CD4-positive, alpha-beta T cell (primary cell): ENCODE data around the gene TMED9. TPM values are rescaled to one million over a fixed set of nuclear protein-coding genes. Genes with fewer than 3 reads are reported as not detected.
A peak's percentile ranks its signal among the peaks of the same experiment; 100 is the strongest.

ENCODE experiments used
- ATAC-seq: fragments of 200-7000 bp; cut with Tn5 transposase; one replicate; pipeline ENCODE4 v1.10.0; 2022; ENCODE audit warnings: mild to moderate bottlenecking; ENCODE audit not compliant: poor library complexity
- CTCF ChIA-PET: fragments of 350-600 bp; sonication (Branson Sonifier 250); formaldehyde crosslinking; loops from one replicate; lab custom pipeline; 2021; ENCODE audit warnings: antibody characterized with exemption, inconsistent platforms; lab: Charles Lee
- POLR2A ChIA-PET: fragments of 350-600 bp; sonication (Branson Sonifier 250); formaldehyde crosslinking; loops from one replicate; lab custom pipeline; 2021; ENCODE audit warnings: antibody characterized with exemption, inconsistent platforms; lab: Charles Lee
- DNase-seq, 14 experiments: peaks; one replicate each; pipeline ENCODE4 v3.0.0-alpha.2; 2013 to 2020; ENCODE audit warnings: mixed read lengths in 2 of 14
- H3K27ac ChIP-seq, 2 donors: one replicate each; pipeline versions ENCODE4 v1.5.1 to v1.7.0; 2013; ENCODE audit warnings: low read length in 2 of 2, low read depth in 1 of 2, mild to moderate bottlenecking in 1 of 2
- H3K27me3 ChIP-seq, 2 experiments: 1 replicate in 1 of 2; 2 replicates in 1 of 2; pipeline versions ENCODE4 v1.6.1 to v1.7.0; 2013; ENCODE audit warnings: low read length in 2 of 2, control low read depth in 1 of 2, mild to moderate bottlenecking in 1 of 2, moderate library complexity in 1 of 2; ENCODE audit not compliant: insufficient read depth in 2 of 2, control insufficient read depth in 1 of 2
- H3K36me3 ChIP-seq: one replicate; pipeline ENCODE4 v1.6.1; 2013; ENCODE audit warnings: low read length, control low read depth; ENCODE audit not compliant: insufficient read depth
- H3K4me1 ChIP-seq: one replicate; pipeline ENCODE4 v1.6.1; 2013; ENCODE audit warnings: low read length, control low read depth; ENCODE audit not compliant: insufficient read depth
- H3K4me3 ChIP-seq: one replicate; pipeline ENCODE4 v1.5.1; 2013; ENCODE audit warnings: mild to moderate bottlenecking, low read length, moderate library complexity
- H3K9me3 ChIP-seq, 2 experiments: 1 replicate in 1 of 2; 2 replicates in 1 of 2; pipeline versions ENCODE4 v1.6.1 to v1.7.0; 2013; ENCODE audit warnings: low read length in 2 of 2, mild to moderate bottlenecking in 2 of 2, control low read depth in 1 of 2, moderate library complexity in 1 of 2; ENCODE audit not compliant: control insufficient read depth in 1 of 2, insufficient read depth in 1 of 2
- H3K27ac Mint-ChIP-seq: one replicate; pipeline ENCODE4 v1.8.0; 2020; ENCODE audit warnings: mixed read lengths
- H3K27me3 Mint-ChIP-seq: one replicate; pipeline ENCODE4 v1.8.0; 2021; ENCODE audit warnings: mixed read lengths
- H3K36me3 Mint-ChIP-seq: one replicate; pipeline ENCODE4 v1.8.0; 2021; ENCODE audit warnings: low read depth, mixed read lengths
- H3K4me1 Mint-ChIP-seq: one replicate; pipeline ENCODE4 v1.8.0; 2021; ENCODE audit warnings: low read depth, mixed read lengths
- H3K4me3 Mint-ChIP-seq: one replicate; pipeline ENCODE4 v1.8.0; 2020; ENCODE audit warnings: mild to moderate bottlenecking, mixed read lengths
- H3K9me3 Mint-ChIP-seq: one replicate; pipeline ENCODE4 v1.8.0; 2020; ENCODE audit warnings: mixed read lengths
- intact Hi-C, 2 experiments: fragments of 100-400 bp; cut with DNase I in 1 of 2; cut with micrococcal nuclease in 1 of 2; formaldehyde crosslinking; loops; one replicate each; pipeline versions ENCODE4 v1.15.1 to v1.9.0; 2023 to 2025; cut with DNase I, micrococcal nuclease
- total RNA-seq, 174 experiments: library from RNA in 2 of 174; stranded (reverse) in 2 of 174; gene quantifications; one replicate each; pipeline ENCODE4 v1.2.3 and lab custom pipeline; 2021 to 2026
- TF ChIP-seq, protein P1 (sequence below): fragments of 200-600 bp; IDR thresholded peaks from one replicate; pipeline ENCODE4 v1.8.0; 2022; ENCODE audit warnings: antibody characterized with exemption, mild to moderate bottlenecking

Gene TMED9
- total RNA-seq, 2 experiments from 2014 or later, result 42.7 to 47.8 TPM

DNA sequence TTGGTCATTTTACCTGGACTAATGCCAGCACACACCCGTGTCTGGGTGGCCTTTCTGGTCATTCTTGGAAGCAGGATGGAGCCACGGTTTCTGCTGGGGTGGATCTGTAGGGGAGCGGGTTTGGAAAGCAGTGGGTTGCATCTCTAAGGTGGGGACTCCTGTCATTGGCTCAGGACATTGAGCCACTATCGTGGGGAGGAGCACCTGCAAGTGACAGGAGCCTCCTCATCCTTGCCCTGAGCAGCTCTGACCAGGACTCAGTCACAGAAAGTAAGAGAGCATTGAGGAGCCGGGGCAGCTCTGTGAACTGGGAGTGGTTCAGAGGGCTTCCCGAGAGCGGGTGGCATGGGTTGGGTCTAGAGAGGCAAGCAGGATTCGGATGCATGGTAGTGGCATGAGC is 11.6 kb downstream of the TMED9 start:
- Histone ChIP-seq H3K27ac (no peak overlapping the region), H3K9me3 (no peaks in the 10 kb centered on the region), H3K27me3 (no peaks in the 10 kb centered on the region), H3K36me3 (peaks cover 5% of the 10 kb centered on the region), H3K4me3 (no peak overlapping the region), H3K4me1 (peaks cover 35% of the 10 kb centered on the region)
- H3K27me3 Mint-ChIP-seq, result no peaks in the 10 kb centered on the region
- DNase-seq, result no peak
- peaks cover 44% of the 10 kb centered on the region for H3K4me1 Mint-ChIP-seq
- TF ChIP-seq, protein P1, sequence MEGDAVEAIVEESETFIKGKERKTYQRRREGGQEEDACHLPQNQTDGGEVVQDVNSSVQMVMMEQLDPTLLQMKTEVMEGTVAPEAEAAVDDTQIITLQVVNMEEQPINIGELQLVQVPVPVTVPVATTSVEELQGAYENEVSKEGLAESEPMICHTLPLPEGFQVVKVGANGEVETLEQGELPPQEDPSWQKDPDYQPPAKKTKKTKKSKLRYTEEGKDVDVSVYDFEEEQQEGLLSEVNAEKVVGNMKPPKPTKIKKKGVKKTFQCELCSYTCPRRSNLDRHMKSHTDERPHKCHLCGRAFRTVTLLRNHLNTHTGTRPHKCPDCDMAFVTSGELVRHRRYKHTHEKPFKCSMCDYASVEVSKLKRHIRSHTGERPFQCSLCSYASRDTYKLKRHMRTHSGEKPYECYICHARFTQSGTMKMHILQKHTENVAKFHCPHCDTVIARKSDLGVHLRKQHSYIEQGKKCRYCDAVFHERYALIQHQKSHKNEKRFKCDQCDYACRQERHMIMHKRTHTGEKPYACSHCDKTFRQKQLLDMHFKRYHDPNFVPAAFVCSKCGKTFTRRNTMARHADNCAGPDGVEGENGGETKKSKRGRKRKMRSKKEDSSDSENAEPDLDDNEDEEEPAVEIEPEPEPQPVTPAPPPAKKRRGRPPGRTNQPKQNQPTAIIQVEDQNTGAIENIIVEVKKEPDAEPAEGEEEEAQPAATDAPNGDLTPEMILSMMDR, result no peak
- no peak overlapping the region for H3K27ac Mint-ChIP-seq
- CTCF ChIA-PET, result no interaction called here
- H3K36me3 Mint-ChIP-seq, result peaks cover 27% of the 10 kb centered on the region
- POLR2A ChIA-PET, result interaction anchor here (0.5 to 0.6 kb wide), 2 partner anchors 43 to 1104 kb away, joined by 3 read pairs; no protein-coding TSS in a partner anchor
- intact Hi-C loops, result loop anchor here in 1 of 2 experiments (5.0 kb wide), 1 partner anchor 549 kb away; the partner anchor contains the start of gene NHP2
- no peaks in the 10 kb centered on the region for H3K9me3 Mint-ChIP-seq
- no peak overlapping the region for H3K4me3 Mint-ChIP-seq
- no peak for ATAC-seq

- ATAC-seq (no peak), DNase-seq (peak in 1 of 14 experiments; percentile 20)
- ChIA-PET POLR2A (no interaction called here), CTCF (no interaction called here)
- Mint-ChIP-seq H3K27ac (no peak overlapping the region), H3K9me3 (no peaks in the 10 kb centered on the region), H3K36me3 (peaks cover 23% of the 10 kb centered on the region), H3K4me1 (peaks cover 39% of the 10 kb centered on the region), H3K27me3 (no peaks in the 10 kb centered on the region), H3K4me3 (no peak overlapping the region)
- no peak overlapping the region for H3K27ac ChIP-seq
- H3K9me3 ChIP-seq, result no peaks in the 10 kb centered on the region
- H3K4me3 ChIP-seq, result no peak overlapping the region
- peaks cover 5% of the 10 kb centered on the region for H3K36me3 ChIP-seq
- TF ChIP-seq, protein P1, result no peak
- H3K27me3 ChIP-seq, result no peaks in the 10 kb centered on the region
- H3K4me1 ChIP-seq, result peaks cover 33% of the 10 kb centered on the region
- intact Hi-C loops, result loop anchor here in 1 of 2 experiments (5.0 kb wide), 1 partner anchor 548 kb away; the partner anchor contains the start of gene NHP2
These were observed 12.1 kb downstream of the TMED9 start for GRCh38 chr5:177604116-177604521.

DNA sequence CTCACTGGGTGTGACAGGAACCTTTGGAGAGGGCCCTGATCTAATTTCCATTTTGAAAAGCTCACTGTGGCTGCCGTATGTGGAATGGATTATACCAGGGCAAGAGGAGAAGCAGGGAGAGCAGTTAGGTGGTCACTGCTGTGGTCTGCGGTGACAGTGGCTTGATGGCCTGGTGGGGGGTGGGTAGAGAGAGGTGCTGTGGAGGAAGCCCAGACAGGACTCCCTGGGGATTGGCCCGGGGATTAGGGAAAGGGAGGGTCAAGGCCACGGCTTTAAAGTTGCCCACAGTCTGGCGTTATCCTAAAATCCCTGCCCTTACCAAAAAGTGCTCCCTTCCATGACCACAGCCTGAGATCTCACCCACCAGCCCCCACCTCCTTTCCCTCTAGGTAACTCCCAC is 12.7 kb downstream of the TMED9 start:
- intact Hi-C loops, result loop anchor here in 1 of 2 experiments (5.0 kb wide), 1 partner anchor 548 kb away; the partner anchor contains the start of gene NHP2
- TF ChIP-seq, protein P1, result no peak
- DNase-seq, result no peak
- Mint-ChIP-seq H3K27me3 (no peaks in the 10 kb centered on the region), H3K4me3 (no peak overlapping the region), H3K4me1 (peaks cover 37% of the 10 kb centered on the region), H3K27ac (no peak overlapping the region), H3K9me3 (no peaks in the 10 kb centered on the region), H3K36me3 (peaks cover 23% of the 10 kb centered on the region)
- Histone ChIP-seq H3K27me3 (no peaks in the 10 kb centered on the region), H3K9me3 (no peaks in the 10 kb centered on the region), H3K27ac (no peak overlapping the region), H3K4me1 (peaks cover 27% of the 10 kb centered on the region), H3K4me3 (no peak overlapping the region), H3K36me3 (peaks cover 7% of the 10 kb centered on the region)
- no peak for ATAC-seq
- ChIA-PET POLR2A (no interaction called here), CTCF (no interaction called here)
